GM19239 (cell line): ENCODE data around the gene CALML5.

ENCODE experiments used
- DNase-seq: peaks from one replicate; pipeline ENCODE4 v3.0.0; 2011; ENCODE audit warnings: low spot score; ENCODE audit not compliant: insufficient read length
- FAIRE-seq: peaks from 2 replicates; lab custom pipeline; 2011; peaks lifted over from hg19 to GRCh38; lab: Jason Lieb, UNC

The CALML5 gene

GRCh38 chr10:5503477-5503835, 4.1 kb upstream of the CALML5 start:
- FAIRE-seq = no peak
- no peak for DNase-seq

- DNase-seq (no peak), FAIRE-seq (no peak)
These were observed 3.5 kb upstream of the CALML5 start for GRCh38 chr10:5502571-5503476.

GRCh38 chr10:5502061-5502521, 2.7 kb upstream of the CALML5 start:
- DNase-seq (no peak), FAIRE-seq (no peak)

- no peak for FAIRE-seq
- DNase-seq = no peak
These were observed 1.5 kb upstream of the CALML5 start for GRCh38 chr10:5500910-5501309.

- FAIRE-seq (no peak), DNase-seq (no peak)
These were observed 846 bp upstream of the CALML5 start for GRCh38 chr10:5500162-5500670.

- FAIRE-seq = no peak
- DNase-seq = no peak
These were observed 428 bp downstream of the CALML5 start for GRCh38 chr10:5498791-5499492.

- FAIRE-seq (no peak), DNase-seq (no peak)
These were observed 1.2 kb downstream of the CALML5 start for GRCh38 chr10:5497948-5498730.

GRCh38 chr10:5497289-5497688, 2.1 kb downstream of the CALML5 start:
- FAIRE-seq = no peak
- DNase-seq = no peak

- no peak for FAIRE-seq
- no peak for DNase-seq
These were observed 2.8 kb downstream of the CALML5 start for GRCh38 chr10:5496261-5497250.

GRCh38 chr10:5494611-5495010, 4.8 kb downstream of the CALML5 start:
- FAIRE-seq (no peak), DNase-seq (no peak)

- FAIRE-seq (no peak), DNase-seq (no peak)
These were observed 5.7 kb downstream of the CALML5 start for GRCh38 chr10:5493691-5494090.

- DNase-seq (no peak), FAIRE-seq (no peak)
These were observed 6.3 kb downstream of the CALML5 start for GRCh38 chr10:5492929-5493576.

GRCh38 chr10:5492322-5492855, 7.0 kb downstream of the CALML5 start:
- DNase-seq (no peak), FAIRE-seq (no peak)

- no peak for FAIRE-seq
- DNase-seq = no peak
These were observed 7.9 kb downstream of the CALML5 start for GRCh38 chr10:5491477-5491876.

GRCh38 chr10:5490698-5491464, 8.5 kb downstream of the CALML5 start:
- FAIRE-seq (no peak), DNase-seq (no peak)

GRCh38 chr10:5490032-5490431, 9.3 kb downstream of the CALML5 start:
- DNase-seq (no peak), FAIRE-seq (no peak)

- DNase-seq = no peak
- no peak for FAIRE-seq
These were observed 10.9 kb downstream of the CALML5 start for GRCh38 chr10:5488272-5489161.
